ENCODE measurements around the gene OR5K1.

OR5K1 gene

DNA sequence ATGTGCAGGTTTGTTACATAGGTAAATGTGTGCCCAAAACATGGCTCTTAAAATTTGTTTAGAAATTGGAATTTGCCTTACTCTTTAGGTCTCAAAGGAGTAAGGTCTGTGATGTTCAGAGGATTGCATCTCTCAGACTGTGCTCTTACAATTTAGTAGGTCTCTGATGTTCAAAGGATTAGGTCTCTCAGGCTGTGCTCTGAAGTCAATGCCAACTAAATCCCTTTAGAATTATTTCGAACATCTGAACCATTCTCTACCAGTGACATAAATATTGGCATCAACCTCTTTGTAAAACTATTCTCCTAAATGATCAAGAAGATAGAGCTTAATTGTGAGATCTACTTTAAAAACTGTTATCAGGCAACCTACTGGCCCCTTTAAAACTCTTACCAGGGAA lies at the start of gene OR5K1:
TSS of gene OR5K1 (plus strand) at position 301 of the 400 bp plus-strand sequence. CDS start 6,376 bp downstream, outside the sequence.
- H3K4me3 ChIP-seq (ENCODE audit: low read length), result no peak within 1 kb of the TSS
- H3K9ac ChIP-seq (ENCODE audit: low read length), result no peak within 1 kb of the TSS
- H3K9me3 ChIP-seq (ENCODE audit: control insufficient read depth, low read length), result no peaks in the 10 kb centered on the region
- H3K36me3 ChIP-seq (ENCODE audit: control insufficient read depth, insufficient read depth, low read length), result no peaks in the 10 kb centered on the region
- H3K4me1 ChIP-seq (ENCODE audit: control insufficient read depth, insufficient read depth, low read length), result no peaks in the 10 kb centered on the region
- no peaks in the 10 kb centered on the region for H3K27me3 ChIP-seq (ENCODE audit: control insufficient read depth, insufficient read depth, low read length)

- Histone ChIP-seq H3K9me3 (ENCODE audit: control insufficient read depth, low read length) (no peaks in the 10 kb centered on the region), H3K4me3 (ENCODE audit: low read length) (no peak overlapping the region), H3K9ac (ENCODE audit: low read length) (no peak overlapping the region), H3K36me3 (ENCODE audit: control insufficient read depth, insufficient read depth, low read length) (no peaks in the 10 kb centered on the region), H3K4me1 (ENCODE audit: control insufficient read depth, insufficient read depth, low read length) (no peaks in the 10 kb centered on the region), H3K27me3 (ENCODE audit: control insufficient read depth, insufficient read depth, low read length) (no peaks in the 10 kb centered on the region)
These were observed 30.4 kb upstream of the OR5K1 start for GRCh38 chr3:98432575-98432974.

DNA sequence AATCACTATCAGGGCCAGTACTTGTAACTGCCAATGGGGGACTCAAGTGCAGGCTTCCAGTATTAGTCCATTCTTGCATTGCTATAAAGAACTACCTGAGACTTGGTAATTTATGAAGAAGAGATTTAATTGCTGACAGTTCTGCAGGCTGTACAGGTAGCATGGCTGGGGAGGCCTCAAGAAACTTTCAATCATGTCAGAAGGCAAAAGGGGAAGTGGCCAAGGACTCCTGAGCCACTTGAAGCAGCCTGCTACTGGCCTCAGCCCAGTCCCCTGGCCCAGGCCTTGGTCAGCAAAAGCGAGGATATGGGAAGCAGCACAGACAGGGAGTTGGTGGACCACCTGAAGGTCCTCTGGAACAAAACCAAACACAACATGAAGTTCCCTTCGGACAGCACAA lies 29.2 kb upstream of the OR5K1 start:
- Histone ChIP-seq H3K4me3 (ENCODE audit: low read length) (no peak overlapping the region), H3K36me3 (ENCODE audit: control insufficient read depth, insufficient read depth, low read length) (no peaks in the 10 kb centered on the region), H3K9me3 (ENCODE audit: control insufficient read depth, low read length) (no peaks in the 10 kb centered on the region), H3K4me1 (ENCODE audit: control insufficient read depth, insufficient read depth, low read length) (no peaks in the 10 kb centered on the region), H3K9ac (ENCODE audit: low read length) (no peak overlapping the region), H3K27me3 (ENCODE audit: control insufficient read depth, insufficient read depth, low read length) (no peaks in the 10 kb centered on the region)

DNA sequence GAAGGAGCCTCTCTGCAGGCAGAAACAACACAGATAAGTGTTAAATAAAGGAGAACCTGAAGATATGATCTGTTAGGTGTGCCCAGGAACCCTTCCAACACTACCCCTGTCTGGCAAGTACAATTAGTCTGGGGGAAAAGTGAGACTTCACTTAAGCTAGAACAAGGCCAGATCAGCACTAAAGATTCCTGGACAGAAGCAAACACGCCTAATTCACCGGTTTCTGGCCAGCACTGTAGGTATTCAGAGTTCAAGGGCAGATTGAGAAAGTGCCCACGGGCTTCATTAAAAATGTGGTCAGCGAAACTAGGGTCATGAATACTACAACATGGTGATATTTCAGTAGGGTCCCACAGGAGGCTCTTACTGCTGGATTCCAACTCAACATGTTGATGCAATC lies 28.6 kb upstream of the OR5K1 start:
- no peaks in the 10 kb centered on the region for H3K36me3 ChIP-seq (ENCODE audit: control insufficient read depth, insufficient read depth, low read length)
- H3K4me3 ChIP-seq (ENCODE audit: low read length), result no peak overlapping the region
- no peaks in the 10 kb centered on the region for H3K27me3 ChIP-seq (ENCODE audit: control insufficient read depth, insufficient read depth, low read length)
- H3K4me1 ChIP-seq (ENCODE audit: control insufficient read depth, insufficient read depth, low read length), result no peaks in the 10 kb centered on the region
- no peak overlapping the region for H3K9ac ChIP-seq (ENCODE audit: low read length)
- no peaks in the 10 kb centered on the region for H3K9me3 ChIP-seq (ENCODE audit: control insufficient read depth, low read length)

DNA sequence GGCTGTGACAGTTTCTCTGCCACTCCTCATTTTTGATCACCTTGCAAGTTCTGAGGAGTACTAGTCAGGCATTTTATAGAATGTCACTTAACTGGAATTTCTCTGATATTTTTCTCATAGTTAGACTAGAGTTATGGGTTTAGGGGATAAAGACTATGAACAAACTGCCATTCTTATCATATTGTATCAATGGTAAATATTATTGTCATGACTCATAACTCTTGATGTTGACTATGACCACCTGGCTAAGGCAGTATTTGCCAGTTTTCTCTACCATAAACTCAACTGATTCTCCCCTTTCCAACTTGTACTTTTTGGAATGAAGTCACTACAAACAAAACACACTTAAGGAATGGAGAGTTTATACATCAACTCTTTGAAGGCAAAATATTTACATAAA lies 22.7 kb upstream of the OR5K1 start:
- Histone ChIP-seq H3K27me3 (ENCODE audit: control insufficient read depth, insufficient read depth, low read length) (no peaks in the 10 kb centered on the region), H3K9ac (ENCODE audit: low read length) (no peak overlapping the region), H3K36me3 (ENCODE audit: control insufficient read depth, insufficient read depth, low read length) (no peaks in the 10 kb centered on the region), H3K9me3 (ENCODE audit: control insufficient read depth, low read length) (no peaks in the 10 kb centered on the region), H3K4me1 (ENCODE audit: control insufficient read depth, insufficient read depth, low read length) (no peaks in the 10 kb centered on the region), H3K4me3 (ENCODE audit: low read length) (no peak overlapping the region)

- Histone ChIP-seq H3K36me3 (ENCODE audit: control insufficient read depth, insufficient read depth, low read length) (no peaks in the 10 kb centered on the region), H3K9ac (ENCODE audit: low read length) (no peak overlapping the region), H3K4me3 (ENCODE audit: low read length) (no peak overlapping the region), H3K9me3 (ENCODE audit: control insufficient read depth, low read length) (no peaks in the 10 kb centered on the region), H3K4me1 (ENCODE audit: control insufficient read depth, insufficient read depth, low read length) (no peaks in the 10 kb centered on the region), H3K27me3 (ENCODE audit: control insufficient read depth, insufficient read depth, low read length) (no peaks in the 10 kb centered on the region)
These were observed 17.0 kb upstream of the OR5K1 start for GRCh38 chr3:98445949-98446406.

DNA sequence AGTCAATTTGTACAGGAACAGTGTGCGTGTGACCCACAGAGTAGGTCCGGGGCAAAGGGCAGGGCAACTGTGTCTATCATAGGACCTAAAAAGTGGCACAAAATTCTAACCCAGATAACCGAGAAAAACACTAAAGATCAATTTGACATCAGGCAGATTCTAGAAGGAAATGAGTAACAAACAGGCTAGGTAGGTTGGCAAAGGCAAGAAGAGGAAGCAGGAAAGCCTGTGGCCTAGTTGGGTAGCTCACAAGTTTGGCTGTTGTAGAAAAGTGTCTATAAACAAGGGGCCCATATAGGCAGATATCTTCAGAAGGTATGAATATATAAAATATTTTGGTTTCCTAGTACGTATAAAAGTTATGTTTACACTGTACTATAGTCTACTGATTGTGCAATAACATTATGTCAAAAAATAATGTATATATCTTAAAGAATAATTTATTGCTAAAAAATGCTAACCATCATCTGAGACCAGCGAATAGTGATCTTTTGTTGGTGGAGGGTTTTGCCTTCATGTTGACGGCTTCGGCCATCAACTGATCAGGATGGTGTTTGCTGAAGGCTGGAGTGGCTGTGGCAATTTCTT lies 13.3 kb upstream of the OR5K1 start:
- Histone ChIP-seq H3K9me3 (ENCODE audit: control insufficient read depth, low read length) (no peaks in the 10 kb centered on the region), H3K4me3 (ENCODE audit: low read length) (no peak overlapping the region), H3K4me1 (ENCODE audit: control insufficient read depth, insufficient read depth, low read length) (no peaks in the 10 kb centered on the region), H3K27me3 (ENCODE audit: control insufficient read depth, insufficient read depth, low read length) (no peaks in the 10 kb centered on the region), H3K9ac (ENCODE audit: low read length) (no peak overlapping the region), H3K36me3 (ENCODE audit: control insufficient read depth, insufficient read depth, low read length) (no peaks in the 10 kb centered on the region)

GRCh38 chr3:98450372-98450771 lies 12.6 kb upstream of the OR5K1 start:
- no peak overlapping the region for H3K4me3 ChIP-seq (ENCODE audit: low read length)
- H3K27me3 ChIP-seq (ENCODE audit: control insufficient read depth, insufficient read depth, low read length), result no peaks in the 10 kb centered on the region
- no peaks in the 10 kb centered on the region for H3K9me3 ChIP-seq (ENCODE audit: control insufficient read depth, low read length)
- H3K9ac ChIP-seq (ENCODE audit: low read length), result no peak overlapping the region
- H3K4me1 ChIP-seq (ENCODE audit: control insufficient read depth, insufficient read depth, low read length), result no peaks in the 10 kb centered on the region
- no peaks in the 10 kb centered on the region for H3K36me3 ChIP-seq (ENCODE audit: control insufficient read depth, insufficient read depth, low read length)

DNA sequence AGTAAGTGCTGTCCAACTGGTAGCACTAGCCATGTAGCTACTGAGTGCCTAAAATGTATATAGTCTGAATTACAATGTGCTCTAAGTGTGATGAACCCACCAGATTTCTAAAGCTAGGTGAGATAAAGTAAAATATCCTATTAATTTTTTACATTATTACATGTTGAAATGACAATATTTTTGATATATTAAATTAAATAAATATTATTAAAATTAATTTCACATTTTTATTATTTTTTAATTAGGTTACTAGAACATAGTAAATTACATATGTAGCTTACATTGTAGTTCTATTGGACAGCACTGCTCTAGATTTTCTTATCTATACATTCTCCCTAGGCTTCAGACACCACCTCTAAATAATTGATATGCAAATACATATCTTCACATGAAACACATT lies 9.2 kb upstream of the OR5K1 start:
- Histone ChIP-seq H3K4me1 (ENCODE audit: control insufficient read depth, insufficient read depth, low read length) (no peaks in the 10 kb centered on the region), H3K36me3 (ENCODE audit: control insufficient read depth, insufficient read depth, low read length) (no peaks in the 10 kb centered on the region), H3K27me3 (ENCODE audit: control insufficient read depth, insufficient read depth, low read length) (no peaks in the 10 kb centered on the region), H3K9me3 (ENCODE audit: control insufficient read depth, low read length) (no peaks in the 10 kb centered on the region), H3K9ac (ENCODE audit: low read length) (no peak overlapping the region), H3K4me3 (ENCODE audit: low read length) (no peak overlapping the region)

DNA sequence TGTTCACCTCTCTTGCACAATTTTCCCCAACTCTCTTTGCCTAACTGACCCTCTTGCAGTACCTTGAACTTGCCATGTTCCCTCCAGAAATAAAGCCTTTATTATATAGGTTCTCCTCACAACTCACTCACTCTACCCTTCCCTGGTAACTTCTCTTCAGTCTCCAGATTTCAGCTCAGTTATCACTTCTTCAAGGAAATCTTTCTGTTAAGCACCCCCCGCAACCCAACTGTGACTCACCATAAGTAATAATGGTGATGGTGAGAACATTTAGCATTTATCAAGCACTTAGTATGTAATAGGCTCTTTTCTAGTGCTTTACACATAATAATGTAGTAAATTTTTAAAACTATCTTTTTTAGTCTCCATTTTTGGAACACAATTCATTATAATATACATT lies 8.1 kb upstream of the OR5K1 start:
- H3K9me3 ChIP-seq (ENCODE audit: control insufficient read depth, low read length), result no peaks in the 10 kb centered on the region
- no peaks in the 10 kb centered on the region for H3K27me3 ChIP-seq (ENCODE audit: control insufficient read depth, insufficient read depth, low read length)
- H3K4me3 ChIP-seq (ENCODE audit: low read length), result no peak overlapping the region
- H3K36me3 ChIP-seq (ENCODE audit: control insufficient read depth, insufficient read depth, low read length), result no peaks in the 10 kb centered on the region
- H3K4me1 ChIP-seq (ENCODE audit: control insufficient read depth, insufficient read depth, low read length), result no peaks in the 10 kb centered on the region
- H3K9ac ChIP-seq (ENCODE audit: low read length), result no peak overlapping the region

- Histone ChIP-seq H3K9me3 (ENCODE audit: control insufficient read depth, low read length) (no peaks in the 10 kb centered on the region), H3K27me3 (ENCODE audit: control insufficient read depth, insufficient read depth, low read length) (no peaks in the 10 kb centered on the region), H3K36me3 (ENCODE audit: control insufficient read depth, insufficient read depth, low read length) (no peaks in the 10 kb centered on the region), H3K4me3 (ENCODE audit: low read length) (no peak overlapping the region), H3K4me1 (ENCODE audit: control insufficient read depth, insufficient read depth, low read length) (no peaks in the 10 kb centered on the region), H3K9ac (ENCODE audit: low read length) (no peak overlapping the region)
These were observed 5.5 kb upstream of the OR5K1 start for GRCh38 chr3:98457543-98457942.

- Histone ChIP-seq H3K9ac (ENCODE audit: low read length) (no peak overlapping the region), H3K27me3 (ENCODE audit: control insufficient read depth, insufficient read depth, low read length) (no peaks in the 10 kb centered on the region), H3K9me3 (ENCODE audit: control insufficient read depth, low read length) (no peaks in the 10 kb centered on the region), H3K4me3 (ENCODE audit: low read length) (no peak overlapping the region), H3K4me1 (ENCODE audit: control insufficient read depth, insufficient read depth, low read length) (no peaks in the 10 kb centered on the region), H3K36me3 (ENCODE audit: control insufficient read depth, insufficient read depth, low read length) (no peaks in the 10 kb centered on the region)
These were observed 2.8 kb upstream of the OR5K1 start for GRCh38 chr3:98460220-98460619.

All from mucosa of stomach (tissue), 1 donor.